Upper lobe of left lung (tissue), 6 donors: Measurements from ENCODE around the gene METAP1. TPM values are rescaled to one million over a fixed set of nuclear protein-coding genes. Genes with fewer than 3 reads are reported as not detected.
"Not testable (repeated sequence)": the region's sequence is repeated elsewhere in the genome, so short reads cannot be mapped to it uniquely, and the experiment has no call there.

ENCODE experiments used
- ATAC-seq, 2 donors: fragments of 200-7000 bp; cut with Tn5 transposase; one replicate each; pipeline ENCODE4 v1.9.1; 2022; ENCODE audit warnings: mild to moderate bottlenecking in 2 of 2, moderate library complexity in 2 of 2; ENCODE audit not compliant: low FRiP score in 2 of 2
- DNase-seq, 2 donors: peaks; one replicate each; pipeline ENCODE4 v3.0.0-alpha.2; 2019 to 2020
- H3K27ac ChIP-seq, 4 donors: fragments of 200-600 bp; sonication (generic); one replicate each; pipeline ENCODE4 v1.5.1; 2016 to 2019
- H3K27me3 ChIP-seq, 4 donors: fragments of 200-600 bp; sonication (generic); one replicate each; pipeline ENCODE4 v1.5.1; 2017 to 2019
- H3K36me3 ChIP-seq, 4 donors: fragments of 200-600 bp; sonication (generic); one replicate each; pipeline ENCODE4 v1.5.1; 2016 to 2019
- H3K4me1 ChIP-seq, 4 donors: fragments of 200-600 bp; sonication (generic); one replicate each; pipeline ENCODE4 v1.5.1; 2018 to 2019
- H3K4me3 ChIP-seq, 4 donors: fragments of 200-600 bp; sonication (generic); one replicate each; pipeline ENCODE4 v1.5.1; 2017 to 2019; ENCODE audit warnings: mild to moderate bottlenecking in 2 of 4, moderate library complexity in 1 of 4
- H3K9me3 ChIP-seq, 4 donors: fragments of 200-600 bp; sonication (generic); one replicate each; pipeline ENCODE4 v1.5.1; 2018 to 2019
- CTCF ChIP-seq, 6 experiments: fragments of 450-650 bp in 4 of 6; fragments of 200-600 bp in 2 of 6; sonication (generic) in 2 of 6; IDR thresholded peaks; one replicate each; pipeline ENCODE4 v1.5.1; 2016 to 2019; ENCODE audit warnings: antibody characterized with exemption in 6 of 6
- EP300 ChIP-seq, 4 donors: sonication (generic); formaldehyde crosslinking; IDR thresholded peaks; one replicate each; pipeline ENCODE4 v1.5.1; 2017; ENCODE audit warnings: antibody characterized with exemption in 4 of 4, control low read depth in 2 of 4
- POLR2A ChIP-seq, 4 donors: fragments of 450-650 bp; IDR thresholded peaks; one replicate each; pipeline ENCODE4 v1.5.1; 2016 to 2017; ENCODE audit warnings: antibody characterized with exemption in 4 of 4, mild to moderate bottlenecking in 2 of 4
- POLR2AphosphoS5 ChIP-seq, 2 donors: sonication (generic); formaldehyde crosslinking; IDR thresholded peaks; one replicate each; pipeline ENCODE4 v1.5.1; 2017; ENCODE audit warnings: antibody characterized with exemption in 2 of 2
- WGBS, 2 donors: methylation state at CpG; one replicate each; pipeline ENCODE4 v1.1.5; 2017 to 2018; 5-methylcytosine and 5-hydroxymethylcytosine counted together
- total RNA-seq, 6 donors: library from RNA; depleted of rRNA in 4 of 6; stranded (reverse); fragments of >200 nt in 4 of 6; gene quantifications; one replicate each; pipeline versions ENCODE4 v1.1.0 to v1.2.1, GENCODE V29; 2016 to 2021
- donor health status: DM: no; HTN: no; CAD: no; lungs with moderate emphysema.
- donor health status: DM: no; HTN: yes; CAD: no; lungs with severe emphysema.

Gene METAP1
- total RNA-seq, 6 donors from 2014 or later, result 16.8 to 46.1 (median 32.0) TPM

- no peak for DNase-seq
- Histone ChIP-seq H3K9me3 (peaks cover 0 to 9% (median 0%) of the 10 kb centered on the region in 4 donors), H3K27ac (no peak overlapping the region), H3K36me3 (no peaks in the 10 kb centered on the region), H3K27me3 (no peaks in the 10 kb centered on the region), H3K4me1 (peaks cover 3 to 16% (median 11%) of the 10 kb centered on the region in 4 donors), H3K4me3 (no peak overlapping the region)
- TF ChIP-seq POLR2AphosphoS5 (IDR thresholded peaks at IDR 0.05) (no peak), CTCF (IDR thresholded peaks at IDR 0.05) (no peak), POLR2A (IDR thresholded peaks at IDR 0.05) (no peak), EP300 (IDR thresholded peaks at IDR 0.05) (no peak)
- ATAC-seq, result no peak
- WGBS, 2 donors, result 98% methylated on average over 9 of the region's 9 CpGs
Observed at GRCh38 chr4:99022566-99022965, 27.0 kb downstream of the METAP1 start.

- not testable (repeated sequence) for H3K27me3 ChIP-seq, DNase-seq, H3K36me3 ChIP-seq, H3K4me3 ChIP-seq, H3K9me3 ChIP-seq, ATAC-seq, H3K27ac ChIP-seq
- H3K4me1 ChIP-seq, result peaks cover 3 to 20% (median 11%) of the 10 kb centered on the region in 4 donors
- 77 to 79% methylated on average over 10 of the region's 10 CpGs for WGBS, 2 donors
Observed at GRCh38 chr4:99023800-99024251, 28.3 kb downstream of the METAP1 start.

GRCh38 chr4:99024481-99025275, 29.2 kb downstream of the METAP1 start:
- WGBS, 2 donors, result 60 to 77% methylated on average over 6 to 7 of the region's 7 CpGs
- no peaks in the 10 kb centered on the region for H3K36me3 ChIP-seq
- H3K4me1 ChIP-seq, result peaks cover 7 to 20% (median 11%) of the 10 kb centered on the region in 4 donors
- H3K9me3 ChIP-seq, result peaks cover 0 to 9% (median 0%) of the 10 kb centered on the region in 4 donors
- no peaks in the 10 kb centered on the region for H3K27me3 ChIP-seq
- H3K27ac ChIP-seq, result no peak overlapping the region
- peak in 1 of 2 donors; percentile 27 for DNase-seq
- no peak for ATAC-seq
- H3K4me3 ChIP-seq, result no peak overlapping the region
- no peak for TF ChIP-seq POLR2AphosphoS5 (IDR thresholded peaks at IDR 0.05)
- no peak for TF ChIP-seq EP300 (IDR thresholded peaks at IDR 0.05)
- TF ChIP-seq POLR2A (IDR thresholded peaks at IDR 0.05), result no peak
- no peak for TF ChIP-seq CTCF (IDR thresholded peaks at IDR 0.05)

- DNase-seq, result no peak
Observed at GRCh38 chr4:99025506-99025905, 30.0 kb downstream of the METAP1 start.

More at GRCh38 chr4:99025506-99025905, 30.0 kb downstream of the METAP1 start:
- no peak overlapping the region for H3K4me3 ChIP-seq
- no peak overlapping the region for H3K27ac ChIP-seq
- H3K27me3 ChIP-seq, result no peaks in the 10 kb centered on the region
- ATAC-seq, result no peak
- TF ChIP-seq POLR2AphosphoS5 (IDR thresholded peaks at IDR 0.05), result no peak
- TF ChIP-seq EP300 (IDR thresholded peaks at IDR 0.05), result no peak
- TF ChIP-seq CTCF (IDR thresholded peaks at IDR 0.05), result no peak
- TF ChIP-seq POLR2A (IDR thresholded peaks at IDR 0.05), result no peak
- H3K36me3 ChIP-seq, result no peaks in the 10 kb centered on the region
- 80% methylated on average over 1 of the region's 1 CpG; no CpG with 5 or more reads in 1 of the 2 donors for whole genome bisulfite sequencing, 2 donors
- H3K4me1 ChIP-seq, result peaks cover 7 to 20% (median 11%) of the 10 kb centered on the region in 4 donors
- peaks cover 0 to 9% (median 0%) of the 10 kb centered on the region in 4 donors for H3K9me3 ChIP-seq
